K562 (cell line): ENCODE measurements around the gene SLC35A1. TPM values are rescaled to one million over a fixed set of nuclear protein-coding genes. Genes with fewer than 3 reads are reported as not detected.

Source experiments
- CREB3 ChIP-seq: fragments of 450-650 bp; conservative IDR thresholded peaks from 2 replicates; pipeline ENCODE4 v1.6.1; 2016; ENCODE audit warnings: missing genetic modification characterization, low read depth, mild to moderate bottlenecking, missing compliant biosample characterization, moderate library complexity
- FOXJ3 ChIP-seq: sonication (generic); formaldehyde crosslinking; IDR thresholded peaks from 2 replicates; pipeline ENCODE4 v1.4.0; 2020; ENCODE audit warnings: mild to moderate bottlenecking, missing genetic modification reagents
- GATA2 ChIP-seq: sonication (generic); formaldehyde crosslinking; IDR thresholded peaks from 2 replicates; pipeline ENCODE4 v1.4.0; 2020; ENCODE audit warnings: mild to moderate bottlenecking, missing genetic modification reagents
- KLF1 ChIP-seq: fragments of 450-650 bp; IDR thresholded peaks from 2 replicates; pipeline ENCODE4 v1.6.1; 2016; ENCODE audit warnings: missing genetic modification characterization, missing compliant biosample characterization
- MXI1 ChIP-seq: IDR thresholded peaks from 2 replicates; pipeline ENCODE4 v1.6.1; 2011; ENCODE audit warnings: low read depth, mild to moderate bottlenecking, improper control_type of control experiment, low read length
- NKRF ChIP-seq: fragments of 450-650 bp; IDR thresholded peaks from 2 replicates; pipeline ENCODE4 v1.6.1; 2016; ENCODE audit warnings: borderline replicate concordance
- POLR2AphosphoS2 ChIP-seq: IDR thresholded peaks from 2 replicates; pipeline ENCODE4 v1.6.1; 2012; ENCODE audit warnings: low read length, improper control_type of control experiment
- RBM25 ChIP-seq: fragments of 200-400 bp; formaldehyde crosslinking; IDR thresholded peaks from 2 replicates; pipeline ENCODE4 v1.6.1; 2018; ENCODE audit warnings: low read length, low read depth, moderate library complexity; ENCODE audit not compliant: severe bottlenecking
- RBM34 ChIP-seq: fragments of 200-400 bp; formaldehyde crosslinking; IDR thresholded peaks from 2 replicates; pipeline ENCODE4 v1.6.1; 2018; ENCODE audit warnings: low read length, borderline replicate concordance; ENCODE audit not compliant: insufficient read depth
- TEAD1 ChIP-seq, 2 experiments: fragments of 450-650 bp in 1 of 2; sonication (generic) in 1 of 2; formaldehyde crosslinking; IDR thresholded peaks; 2 replicates each; pipeline versions ENCODE4 v1.4.0 to v1.8.0; 2020 to 2022; ENCODE audit warnings: mild to moderate bottlenecking in 2 of 2, missing genetic modification reagents in 1 of 2
- TFAP4 ChIP-seq: sonication (generic); formaldehyde crosslinking; IDR thresholded peaks from 2 replicates; pipeline ENCODE4 v1.8.0; 2022; ENCODE audit warnings: missing genetic modification reagents, mild to moderate bottlenecking, moderate library complexity, borderline replicate concordance
- UBTF ChIP-seq, 2 experiments: IDR thresholded peaks; 2 replicates each; pipeline ENCODE4 v1.6.1; 2012; ENCODE audit warnings: improper control_type of control experiment in 2 of 2, low read depth in 2 of 2, low read length in 2 of 2, borderline replicate concordance in 1 of 2
- ZBTB12 ChIP-seq: fragments of 250-450 bp; sonication (Bioruptor Pico); IDR thresholded peaks from 2 replicates; pipeline ENCODE4 v1.4.0; 2020
- ZNF232 ChIP-seq: sonication (generic); formaldehyde crosslinking; IDR thresholded peaks from 2 replicates; pipeline ENCODE4 v1.8.0; 2022; ENCODE audit warnings: mild to moderate bottlenecking, missing genetic modification reagents
- ZNF639 ChIP-seq, 2 experiments: fragments of 200-800 bp in 1 of 2; sonication (Bioruptor generic) in 1 of 2; sonication (generic) in 1 of 2; formaldehyde crosslinking in 1 of 2; IDR thresholded peaks in 1 of 2; conservative IDR thresholded peaks in 1 of 2; 2 replicates each; pipeline versions ENCODE4 v1.5.0 to v1.6.1; 2016 to 2020; ENCODE audit warnings: missing compliant biosample characterization in 1 of 2, missing genetic modification characterization in 1 of 2, missing genetic modification reagents in 1 of 2
- ZSCAN29 ChIP-seq: fragments of 450-650 bp; IDR thresholded peaks from 2 replicates; pipeline ENCODE4 v1.6.1; 2017
- polyA plus RNA-seq, 8 experiments: library from polyadenylated mRNA; depleted of rRNA in 4 of 8; stranded (reverse) in 5 of 8; unstranded in 3 of 8; fragments of >200 nt; fragmentation: Nextera tagmentation in 2 of 8; fragmentation: Illumina TruSeq in 1 of 8; extraction: Ambion mirVana in 2 of 8; extraction: Trizol in 1 of 8; gene quantifications; 2 replicates each; pipeline versions ENCODE4 v1.2.1 to v1.2.3, GENCODE V29; 2011 to 2014; ENCODE audit warnings: inconsistent platforms in 1 of 8, missing spikeins in 1 of 8
- total RNA-seq, 7 experiments: library from RNA; depleted of rRNA in 6 of 7; stranded (reverse); fragments of >200 nt in 6 of 7; fragmentation: Illumina TruSeq in 2 of 7; extraction: Trizol in 2 of 7; gene quantifications; 2 replicates each; pipeline versions ENCODE4 v1.2.1 to v1.2.3, GENCODE V29; 2011 to 2021; ENCODE audit warnings: low replicate concordance in 1 of 7

SLC35A1 gene
- total and polyA plus RNA-seq, 9 of the 15 experiments (the other 6 are each of a cell fraction or from before 2014, with no cell fraction given), result 7.5 to 37.1 (median 14.9) TPM

GRCh38 chr6:87472525-87473418 lies at the start of gene SLC35A1 (continued):
- TF ChIP-seq RBM25, result no peak
- peak; percentile 75 for TF ChIP-seq TFAP4 (CRISPR knock-in tag)
- TF ChIP-seq ZNF232, result no peak
- TF ChIP-seq MXI1, result no peak
- peak in 1 of 2 experiments; percentile 57; a peak in 1 of 4 replicates for TF ChIP-seq ZNF639 (CRISPR knock-in tag; conservative IDR thresholded peaks at IDR 0.05 in 1 of 2, IDR thresholded peaks at IDR 0.05 in 1 of 2)
- no peak for TF ChIP-seq RBM34
- 0 out of 2 replicates have a peak, but pooled peaks have one; percentile 30 for TF ChIP-seq ZBTB12
- TF ChIP-seq POLR2AphosphoS2, result no peak
- 0 out of 4 replicates have a peak, but pooled peaks of 1 of the 2 experiments have one; percentile 36 for TF ChIP-seq TEAD1 (CRISPR knock-in tag; IDR thresholded peaks at IDR 0.05)
- no peak for TF ChIP-seq GATA2 (CRISPR knock-in tag)
- no peak for TF ChIP-seq KLF1 (tag)
- TF ChIP-seq FOXJ3 (CRISPR knock-in tag), result no peak
- TF ChIP-seq ZSCAN29, result no peak
- peak; percentile 64 to 92; a peak in 3 of 4 replicates for TF ChIP-seq UBTF (IDR thresholded peaks at IDR 0.05; ENCODE audit: borderline replicate concordance in 1 of 2, low read depth in 2 of 2, low read length in 2 of 2)
- no peak for TF ChIP-seq CREB3 (tag)
- TF ChIP-seq NKRF, result peak; percentile 61; the same call in 1 of the 2 replicates
